B cell (primary cell): ENCODE results near the gene NKX1-1.

ENCODE experiments used
- EZH2 ChIP-seq: IDR thresholded peaks from 2 replicates; pipeline ENCODE4 v1.6.1; 2012; ENCODE audit warnings: borderline replicate concordance, low read depth, mild to moderate bottlenecking, moderate library complexity, low read length; ENCODE audit not compliant: insufficient read depth, poor library complexity, severe bottlenecking
- TF ChIP-seq, protein P1 (sequence below): fragments of 200-600 bp; IDR thresholded peaks from one replicate; pipeline ENCODE4 v1.8.0; 2022; ENCODE audit warnings: antibody characterized with exemption, mild to moderate bottlenecking

DNA sequence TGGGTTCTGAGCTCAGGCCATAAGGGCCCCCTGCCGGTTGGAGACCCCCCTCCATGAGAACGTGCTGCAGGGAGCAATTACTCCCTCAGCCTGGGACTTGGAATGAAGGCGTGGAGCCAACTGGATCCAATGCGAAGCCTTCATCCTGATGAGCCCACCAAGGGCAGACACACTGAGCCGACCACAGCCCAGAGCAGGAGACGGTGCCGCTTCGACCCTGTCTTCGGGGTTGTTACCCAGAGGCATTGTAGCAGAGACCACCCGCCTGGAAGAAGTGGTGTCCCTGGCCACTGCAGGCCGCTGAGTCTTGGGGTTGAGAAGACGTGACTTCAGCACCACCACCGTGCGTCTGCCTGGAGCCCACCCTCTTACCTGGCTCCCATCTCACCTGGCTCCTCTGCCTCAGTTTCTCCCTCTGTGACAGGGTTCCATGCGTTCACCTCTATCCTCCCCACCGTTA lies 7.0 kb upstream of the NKX1-1 start:
- TF ChIP-seq, protein P1, sequence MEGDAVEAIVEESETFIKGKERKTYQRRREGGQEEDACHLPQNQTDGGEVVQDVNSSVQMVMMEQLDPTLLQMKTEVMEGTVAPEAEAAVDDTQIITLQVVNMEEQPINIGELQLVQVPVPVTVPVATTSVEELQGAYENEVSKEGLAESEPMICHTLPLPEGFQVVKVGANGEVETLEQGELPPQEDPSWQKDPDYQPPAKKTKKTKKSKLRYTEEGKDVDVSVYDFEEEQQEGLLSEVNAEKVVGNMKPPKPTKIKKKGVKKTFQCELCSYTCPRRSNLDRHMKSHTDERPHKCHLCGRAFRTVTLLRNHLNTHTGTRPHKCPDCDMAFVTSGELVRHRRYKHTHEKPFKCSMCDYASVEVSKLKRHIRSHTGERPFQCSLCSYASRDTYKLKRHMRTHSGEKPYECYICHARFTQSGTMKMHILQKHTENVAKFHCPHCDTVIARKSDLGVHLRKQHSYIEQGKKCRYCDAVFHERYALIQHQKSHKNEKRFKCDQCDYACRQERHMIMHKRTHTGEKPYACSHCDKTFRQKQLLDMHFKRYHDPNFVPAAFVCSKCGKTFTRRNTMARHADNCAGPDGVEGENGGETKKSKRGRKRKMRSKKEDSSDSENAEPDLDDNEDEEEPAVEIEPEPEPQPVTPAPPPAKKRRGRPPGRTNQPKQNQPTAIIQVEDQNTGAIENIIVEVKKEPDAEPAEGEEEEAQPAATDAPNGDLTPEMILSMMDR, result no peak
- TF ChIP-seq EZH2, result no peak
